Activated CD4-positive, alpha-beta memory T cell treated with anti-CD3 and anti-CD28 coated beads for 36 hours (primary cell): ENCODE data around the gene ROR1. TPM values are rescaled to one million over a fixed set of nuclear protein-coding genes. Genes with fewer than 3 reads are reported as not detected.

Experiments used
- CTCF ChIA-PET: fragments of 350-600 bp; sonication (Branson Sonifier 250); formaldehyde crosslinking; loops from one replicate; lab custom pipeline; 2021; ENCODE audit warnings: antibody characterized with exemption, inconsistent platforms; lab: Charles Lee
- POLR2A ChIA-PET: fragments of 350-600 bp; sonication (Branson Sonifier 250); formaldehyde crosslinking; loops from one replicate; lab custom pipeline; 2021; ENCODE audit warnings: antibody characterized with exemption; lab: Charles Lee
- DNase-seq: peaks from one replicate; pipeline ENCODE4 v3.0.0-alpha.2; 2020
- H3K27ac Mint-ChIP-seq: one replicate; pipeline ENCODE4 v1.8.0; 2021; ENCODE audit warnings: mixed read lengths
- H3K27me3 Mint-ChIP-seq: one replicate; pipeline ENCODE4 v1.8.0; 2021; ENCODE audit warnings: mixed read lengths
- H3K36me3 Mint-ChIP-seq: one replicate; pipeline ENCODE4 v1.8.0; 2021; ENCODE audit warnings: mixed read lengths
- H3K4me1 Mint-ChIP-seq: one replicate; pipeline ENCODE4 v1.8.0; 2021; ENCODE audit warnings: low read depth, mixed read lengths
- H3K4me3 Mint-ChIP-seq: one replicate; pipeline ENCODE4 v1.8.0; 2021; ENCODE audit warnings: mild to moderate bottlenecking, mixed read lengths
- H3K9me3 Mint-ChIP-seq: one replicate; pipeline ENCODE4 v1.8.0; 2021; ENCODE audit warnings: mixed read lengths
- intact Hi-C: fragments of 100-400 bp; cut with micrococcal nuclease; formaldehyde crosslinking; loops from one replicate; pipeline ENCODE4 v1.15.1; 2023
- total RNA-seq, 2 experiments: library from RNA; stranded (reverse); gene quantifications; one replicate each; pipeline ENCODE4 v1.2.3, GENCODE V29; 2021

The ROR1 gene
- total RNA-seq, 2 experiments from 2014 or later: 0.10 to 0.12 TPM

GRCh38 chr1:64019818-64020217 is 246.0 kb downstream of the ROR1 start:
- Mint-ChIP-seq H3K27ac (no peak overlapping the region), H3K4me3 (no peak overlapping the region), H3K27me3 (no peaks in the 10 kb centered on the region), H3K9me3 (no peaks in the 10 kb centered on the region), H3K36me3 (no peaks in the 10 kb centered on the region), H3K4me1 (peaks cover 11% of the 10 kb centered on the region)
- ChIA-PET CTCF (interaction anchor here (2.2 kb wide), 1 partner anchor 118 kb away, joined by 5 read pairs; no protein-coding TSS in a partner anchor), POLR2A (no interaction called here)
- no peak for DNase-seq
- intact Hi-C loops: no loop called here

- no peak overlapping the region for H3K27ac Mint-ChIP-seq
- no peaks in the 10 kb centered on the region for H3K9me3 Mint-ChIP-seq
- ChIA-PET CTCF (no interaction called here), POLR2A (no interaction called here)
- H3K27me3 Mint-ChIP-seq: no peaks in the 10 kb centered on the region
- H3K4me3 Mint-ChIP-seq: no peak overlapping the region
- no peaks in the 10 kb centered on the region for H3K36me3 Mint-ChIP-seq
- no peak for DNase-seq
- peaks cover 11% of the 10 kb centered on the region for H3K4me1 Mint-ChIP-seq
- intact Hi-C loops: no loop called here
Observed at GRCh38 chr1:64021066-64021465, 247.2 kb downstream of the ROR1 start.

GRCh38 chr1:64025051-64025450 is 251.2 kb downstream of the ROR1 start:
- ChIA-PET POLR2A (no interaction called here), CTCF (no interaction called here)
- H3K9me3 Mint-ChIP-seq: no peaks in the 10 kb centered on the region
- intact Hi-C loops: no loop called here
- no peak overlapping the region for H3K27ac Mint-ChIP-seq
- peaks cover 2% of the 10 kb centered on the region for H3K4me1 Mint-ChIP-seq
- no peaks in the 10 kb centered on the region for H3K36me3 Mint-ChIP-seq
- H3K27me3 Mint-ChIP-seq: peaks cover 4% of the 10 kb centered on the region
- no peak for DNase-seq
- no peak overlapping the region for H3K4me3 Mint-ChIP-seq

GRCh38 chr1:64029037-64029436 is 255.2 kb downstream of the ROR1 start:
- no peaks in the 10 kb centered on the region for H3K36me3 Mint-ChIP-seq
- no peaks in the 10 kb centered on the region for H3K9me3 Mint-ChIP-seq
- H3K4me1 Mint-ChIP-seq: no peaks in the 10 kb centered on the region
- no peak overlapping the region for H3K27ac Mint-ChIP-seq
- H3K27me3 Mint-ChIP-seq: peaks cover 5% of the 10 kb centered on the region
- CTCF ChIA-PET: no interaction called here
- no peak overlapping the region for H3K4me3 Mint-ChIP-seq
- intact Hi-C loops: no loop called here
- POLR2A ChIA-PET: no interaction called here
- no peak for DNase-seq

- Mint-ChIP-seq H3K4me3 (no peak overlapping the region), H3K36me3 (no peaks in the 10 kb centered on the region), H3K27me3 (peaks cover 8% of the 10 kb centered on the region), H3K9me3 (no peaks in the 10 kb centered on the region), H3K4me1 (no peaks in the 10 kb centered on the region), H3K27ac (no peak overlapping the region)
- CTCF ChIA-PET: interaction anchor here (0.7 kb wide), 1 partner anchor 413 kb away, joined by 3 read pairs; no protein-coding TSS in a partner anchor
- no peak for DNase-seq
- POLR2A ChIA-PET: no interaction called here
- intact Hi-C loops: no loop called here
Observed at GRCh38 chr1:64030411-64030810, 256.6 kb downstream of the ROR1 start.

GRCh38 chr1:64031236-64031635 is 257.4 kb downstream of the ROR1 start:
- peaks cover 12% of the 10 kb centered on the region for H3K27me3 Mint-ChIP-seq
- no peak overlapping the region for H3K4me3 Mint-ChIP-seq
- no peaks in the 10 kb centered on the region for H3K4me1 Mint-ChIP-seq
- POLR2A ChIA-PET: no interaction called here
- no peaks in the 10 kb centered on the region for H3K9me3 Mint-ChIP-seq
- CTCF ChIA-PET: no interaction called here
- DNase-seq: no peak
- no peak overlapping the region for H3K27ac Mint-ChIP-seq
- no peaks in the 10 kb centered on the region for H3K36me3 Mint-ChIP-seq
- intact Hi-C loops: no loop called here

GRCh38 chr1:64033667-64034220 is 259.9 kb downstream of the ROR1 start:
- no peak for DNase-seq
- H3K4me1 Mint-ChIP-seq: no peaks in the 10 kb centered on the region
- H3K36me3 Mint-ChIP-seq: no peaks in the 10 kb centered on the region
- no peaks in the 10 kb centered on the region for H3K9me3 Mint-ChIP-seq
- no peak overlapping the region for H3K27ac Mint-ChIP-seq
- POLR2A ChIA-PET: no interaction called here
- CTCF ChIA-PET: interaction anchor here (0.6 to 0.7 kb wide), 2 partner anchors 13 to 165 kb away, joined by 3 to 4 read pairs; no protein-coding TSS in a partner anchor
- peaks cover 7% of the 10 kb centered on the region for H3K27me3 Mint-ChIP-seq
- intact Hi-C loops: no loop called here
- H3K4me3 Mint-ChIP-seq: no peak overlapping the region

GRCh38 chr1:64036549-64036948 is 262.7 kb downstream of the ROR1 start:
- H3K27ac Mint-ChIP-seq: no peak overlapping the region
- H3K9me3 Mint-ChIP-seq: no peaks in the 10 kb centered on the region
- POLR2A ChIA-PET: interaction anchor here (0.5 kb wide), 1 partner anchor 93 kb away, joined by 5 read pairs; no protein-coding TSS in a partner anchor
- H3K4me1 Mint-ChIP-seq: no peaks in the 10 kb centered on the region
- CTCF ChIA-PET: no interaction called here
- H3K27me3 Mint-ChIP-seq: peaks cover 7% of the 10 kb centered on the region
- H3K36me3 Mint-ChIP-seq: no peaks in the 10 kb centered on the region
- no peak for DNase-seq
- no peak overlapping the region for H3K4me3 Mint-ChIP-seq
- intact Hi-C loops: no loop called here

GRCh38 chr1:64038119-64038518 is 264.3 kb downstream of the ROR1 start:
- Mint-ChIP-seq H3K27ac (no peak overlapping the region), H3K4me1 (no peaks in the 10 kb centered on the region), H3K27me3 (peaks cover 7% of the 10 kb centered on the region), H3K36me3 (no peaks in the 10 kb centered on the region), H3K9me3 (no peaks in the 10 kb centered on the region), H3K4me3 (no peak overlapping the region)
- ChIA-PET POLR2A (no interaction called here), CTCF (no interaction called here)
- intact Hi-C loops: no loop called here
- DNase-seq: no peak

GRCh38 chr1:64038965-64039364 is 265.1 kb downstream of the ROR1 start:
- Mint-ChIP-seq H3K36me3 (no peaks in the 10 kb centered on the region), H3K27me3 (peaks cover 7% of the 10 kb centered on the region), H3K27ac (no peak overlapping the region), H3K4me1 (no peaks in the 10 kb centered on the region), H3K4me3 (no peak overlapping the region), H3K9me3 (no peaks in the 10 kb centered on the region)
- intact Hi-C loops: no loop called here
- ChIA-PET CTCF (no interaction called here), POLR2A (no interaction called here)
- no peak for DNase-seq

GRCh38 chr1:64039390-64039926 is 265.6 kb downstream of the ROR1 start:
- ChIA-PET CTCF (no interaction called here), POLR2A (no interaction called here)
- no peaks in the 10 kb centered on the region for H3K9me3 Mint-ChIP-seq
- H3K27me3 Mint-ChIP-seq: peaks cover 6% of the 10 kb centered on the region
- H3K36me3 Mint-ChIP-seq: no peaks in the 10 kb centered on the region
- H3K4me3 Mint-ChIP-seq: no peak overlapping the region
- no peak overlapping the region for H3K27ac Mint-ChIP-seq
- no peak for DNase-seq
- H3K4me1 Mint-ChIP-seq: no peaks in the 10 kb centered on the region
- intact Hi-C loops: no loop called here

GRCh38 chr1:64041371-64042131 is 267.7 kb downstream of the ROR1 start:
- Mint-ChIP-seq H3K9me3 (no peaks in the 10 kb centered on the region), H3K36me3 (no peaks in the 10 kb centered on the region), H3K4me1 (no peaks in the 10 kb centered on the region), H3K4me3 (no peak overlapping the region), H3K27ac (no peak overlapping the region), H3K27me3 (no peaks in the 10 kb centered on the region)
- ChIA-PET POLR2A (no interaction called here), CTCF (no interaction called here)
- intact Hi-C loops: no loop called here
- DNase-seq: no peak
